SW 1271 (cell line): ENCODE data around the gene NEURL1B.
"Not testable (repeated sequence)": the region's sequence is repeated elsewhere in the genome, so short reads cannot be mapped to it uniquely, and the experiment has no call there.

Source experiments
- DNase-seq, 2 experiments: peaks; one replicate each; lab custom pipeline; 2025; lab: John Stamatoyannopoulos, UW

The NEURL1B gene

DNA sequence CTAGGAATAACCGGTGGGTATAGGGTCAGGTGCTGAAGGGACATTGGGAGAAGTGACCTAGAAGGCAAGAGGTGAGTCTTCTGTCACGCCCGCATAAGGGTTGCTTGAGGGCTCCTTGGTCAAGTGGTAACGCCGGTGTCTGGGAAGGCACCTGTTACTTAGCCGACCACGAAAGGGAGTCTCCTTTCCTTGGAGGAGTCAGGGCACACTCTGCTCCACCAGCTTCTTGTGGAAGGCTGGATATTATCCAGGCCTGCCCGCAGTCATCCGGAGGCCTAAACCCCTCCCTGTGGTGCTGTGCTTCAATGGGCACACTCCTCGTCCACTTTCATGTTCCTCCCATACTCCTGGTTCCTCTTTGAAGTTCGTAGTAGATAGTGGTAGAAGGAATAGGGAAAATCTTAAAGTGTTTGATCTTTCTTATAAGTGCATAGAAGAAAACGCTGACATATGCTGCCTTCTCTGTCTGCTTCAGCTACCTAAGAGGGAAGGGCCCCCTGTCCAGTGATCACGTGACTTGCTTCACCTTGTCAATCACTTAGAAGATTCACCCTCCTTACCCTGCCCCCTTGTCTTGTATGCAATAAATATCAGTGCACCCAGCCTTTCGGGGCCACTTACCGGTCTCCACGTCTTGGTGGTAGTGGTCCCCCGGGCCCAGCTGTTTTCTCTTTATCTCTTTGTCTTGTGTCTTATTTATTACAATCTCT lies 16.6 kb downstream of the NEURL1B start:
- not testable (repeated sequence) for DNase-seq

GRCh38 chr5:172658391-172658790 lies 17.3 kb downstream of the NEURL1B start:
- no peak for DNase-seq

- no peak for DNase-seq
These were observed 18.0 kb downstream of the NEURL1B start for GRCh38 chr5:172658961-172659501.

DNA sequence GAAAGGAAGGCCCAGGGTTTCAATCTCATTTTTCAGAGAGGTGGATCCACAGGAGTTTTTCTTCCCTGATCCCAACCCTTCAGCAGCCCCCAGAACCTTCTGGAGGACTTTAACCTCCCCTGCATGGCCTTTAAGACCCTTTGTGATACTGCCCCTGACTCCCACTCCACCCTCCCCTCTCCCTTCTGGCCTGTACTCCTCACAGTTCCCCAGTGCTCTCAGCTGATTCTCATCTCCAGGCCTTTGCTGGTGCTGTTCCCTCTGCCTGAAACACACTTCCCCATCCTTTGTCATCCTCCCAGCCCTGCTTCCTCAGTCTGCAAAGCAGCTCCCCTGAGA lies 18.5 kb downstream of the NEURL1B start:
- no peak for DNase-seq

DNA sequence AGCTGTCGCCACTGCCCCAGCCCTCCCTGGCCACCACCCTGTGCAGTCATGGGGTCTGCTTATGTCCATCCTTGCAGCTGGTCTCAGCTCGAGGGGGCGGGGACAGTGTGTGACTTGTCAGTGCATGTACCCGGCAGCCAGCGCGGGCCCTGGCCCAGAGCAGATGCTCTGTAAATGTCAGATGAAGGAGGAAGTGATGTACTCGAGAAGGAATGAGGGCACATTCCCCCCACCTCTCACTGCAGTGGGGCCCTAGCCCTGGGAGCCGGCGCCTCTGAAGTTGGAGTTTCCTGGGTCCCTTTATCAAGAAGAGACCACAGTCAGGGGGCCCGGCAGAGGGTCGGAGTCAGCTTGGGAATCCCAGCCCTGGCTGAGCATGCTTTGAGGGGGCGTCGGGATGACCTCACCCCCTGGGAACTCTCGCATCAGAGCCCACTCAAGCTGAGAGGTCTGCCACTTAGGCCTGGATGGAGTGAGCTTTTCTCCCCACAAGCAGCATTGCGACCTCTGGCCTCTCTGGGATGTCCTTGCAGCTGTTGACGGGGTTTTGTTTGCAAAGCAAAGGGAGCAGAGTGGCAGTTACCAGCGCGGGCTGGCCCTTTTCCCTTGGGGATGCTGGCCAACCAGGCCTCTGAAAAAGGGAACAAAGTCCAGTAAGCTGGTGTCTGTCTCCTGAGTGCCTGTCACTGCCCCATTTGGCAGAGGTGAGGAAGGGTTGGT lies 19.0 kb downstream of the NEURL1B start:
- no peak for DNase-seq

DNA sequence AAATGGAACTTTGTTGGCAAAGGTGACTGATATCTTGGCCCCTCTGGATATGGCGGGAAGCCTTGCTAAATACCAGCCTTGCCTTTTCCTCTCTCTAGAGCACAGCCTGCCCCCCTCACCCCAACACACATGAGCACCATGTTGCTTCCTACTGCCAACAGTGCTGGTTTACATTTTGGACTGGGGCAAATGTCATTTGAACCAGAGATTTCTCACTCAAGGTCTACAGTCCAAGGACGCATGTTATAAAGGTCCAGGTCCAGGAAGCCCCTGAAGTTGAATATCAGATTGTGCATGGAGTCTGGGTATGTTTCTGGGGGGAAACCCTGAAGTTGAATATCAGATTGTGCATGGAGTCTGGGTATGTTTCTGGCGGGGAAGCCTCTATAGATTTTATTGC lies 19.9 kb downstream of the NEURL1B start:
- DNase-seq, result no peak

GRCh38 chr5:172661526-172661925 lies 20.5 kb downstream of the NEURL1B start:
- no peak for DNase-seq

- DNase-seq, result no peak
These were observed 21.5 kb downstream of the NEURL1B start for GRCh38 chr5:172662596-172662995.

DNA sequence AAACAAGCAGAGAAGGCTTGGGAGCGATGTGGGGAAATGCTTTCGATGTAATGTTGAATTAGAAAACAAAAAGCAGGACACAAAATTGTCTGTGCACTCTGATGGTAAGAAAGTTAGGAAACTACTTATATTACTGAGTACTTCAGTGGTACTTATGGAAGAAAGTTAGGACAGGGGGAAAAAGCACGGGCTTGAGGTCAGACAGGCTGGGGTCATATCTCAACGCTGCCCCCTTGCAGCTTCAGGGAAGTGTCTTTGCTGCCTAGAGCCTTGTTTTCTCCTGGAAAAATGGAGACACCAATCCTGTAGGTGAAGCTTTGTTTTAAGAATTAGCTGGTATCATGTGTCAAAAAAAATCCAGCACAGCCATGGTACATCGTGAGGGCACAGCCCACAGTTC lies 23.0 kb downstream of the NEURL1B start:
- no peak for DNase-seq

DNA sequence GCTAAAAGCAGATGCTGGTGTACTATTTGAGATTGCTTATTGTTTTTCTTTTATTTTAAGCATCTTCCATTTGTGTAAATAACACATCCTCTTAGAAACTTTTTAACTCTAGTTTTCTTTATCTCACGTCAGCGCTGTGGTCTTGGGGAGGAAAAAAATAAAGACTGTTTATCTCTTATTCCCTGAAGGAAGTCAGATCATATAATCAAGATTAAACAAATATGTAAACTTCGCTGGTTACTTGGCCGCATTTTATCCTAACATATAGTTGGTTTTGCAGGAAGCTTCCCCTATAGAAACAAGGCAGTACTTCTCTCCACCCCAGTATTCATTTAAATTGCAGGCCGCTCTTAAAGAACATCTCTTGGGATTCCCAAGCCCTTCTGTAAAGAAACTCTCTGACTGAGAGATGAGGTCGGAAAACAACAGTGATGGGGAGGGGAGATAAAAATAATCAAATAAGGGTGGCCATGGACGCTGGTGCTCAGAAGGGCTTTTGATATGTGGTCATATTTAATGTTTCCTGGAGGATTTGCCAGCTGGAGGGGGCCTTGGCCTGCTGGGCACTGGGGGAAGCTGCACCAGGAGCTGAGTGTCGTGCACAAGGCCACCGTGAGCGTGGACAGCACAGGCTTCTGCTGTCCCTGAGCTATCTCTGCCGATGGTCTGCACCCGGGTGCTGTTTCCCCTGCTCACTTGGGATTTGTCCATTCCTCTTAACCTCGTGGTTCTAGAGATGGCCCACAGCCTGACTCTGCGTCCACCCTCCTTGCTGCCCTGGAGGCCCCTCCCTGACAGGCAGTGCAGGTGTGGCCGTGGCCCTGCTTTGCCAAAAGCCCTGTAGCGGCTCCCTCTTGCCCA lies 23.8 kb downstream of the NEURL1B start:
- no peak for DNase-seq

DNA sequence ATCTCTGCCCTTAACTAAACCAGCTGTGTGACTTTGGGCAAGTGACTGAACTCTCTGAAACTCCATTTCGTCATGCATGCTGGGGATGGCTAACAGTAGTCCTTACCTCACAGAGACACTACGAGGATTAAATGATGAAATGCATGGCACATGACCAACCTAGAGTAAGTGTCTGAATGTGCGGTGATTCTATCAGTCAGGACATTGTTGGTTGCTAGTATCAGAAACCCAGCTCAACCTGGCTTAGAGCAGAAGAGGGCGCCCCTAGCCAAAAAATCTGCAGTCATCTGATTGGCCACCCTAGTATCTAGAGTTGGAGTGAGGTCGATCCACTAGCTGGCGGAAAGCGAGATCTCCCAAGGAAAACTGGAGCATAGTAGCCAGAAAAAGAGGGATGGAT lies 25.2 kb downstream of the NEURL1B start:
- no peak for DNase-seq

GRCh38 chr5:172667786-172668593 lies 26.9 kb downstream of the NEURL1B start:
- DNase-seq, result no peak

GRCh38 chr5:172668594-172669071 lies 27.6 kb downstream of the NEURL1B start:
- no peak for DNase-seq

GRCh38 chr5:172669386-172670004 lies 28.4 kb downstream of the NEURL1B start:
- no peak for DNase-seq

DNA sequence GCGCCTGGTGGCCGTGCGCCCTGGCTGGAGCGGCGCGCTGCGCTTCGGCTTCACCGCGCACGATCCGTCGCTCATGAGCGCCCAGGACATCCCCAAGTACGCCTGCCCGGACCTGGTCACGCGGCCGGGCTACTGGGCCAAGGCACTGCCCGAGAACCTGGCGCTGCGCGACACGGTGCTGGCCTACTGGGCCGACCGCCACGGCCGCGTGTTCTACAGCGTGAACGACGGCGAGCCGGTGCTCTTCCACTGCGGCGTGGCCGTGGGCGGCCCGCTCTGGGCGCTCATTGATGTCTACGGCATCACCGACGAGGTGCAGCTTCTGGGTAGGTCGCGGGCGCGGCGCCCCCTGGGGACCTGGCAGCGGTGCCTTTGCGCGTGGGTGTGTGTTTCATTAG lies 28.9 kb downstream of the NEURL1B start:
- no peak for DNase-seq

GRCh38 chr5:172670444-172670843 lies 29.4 kb downstream of the NEURL1B start:
- no peak for DNase-seq

DNA sequence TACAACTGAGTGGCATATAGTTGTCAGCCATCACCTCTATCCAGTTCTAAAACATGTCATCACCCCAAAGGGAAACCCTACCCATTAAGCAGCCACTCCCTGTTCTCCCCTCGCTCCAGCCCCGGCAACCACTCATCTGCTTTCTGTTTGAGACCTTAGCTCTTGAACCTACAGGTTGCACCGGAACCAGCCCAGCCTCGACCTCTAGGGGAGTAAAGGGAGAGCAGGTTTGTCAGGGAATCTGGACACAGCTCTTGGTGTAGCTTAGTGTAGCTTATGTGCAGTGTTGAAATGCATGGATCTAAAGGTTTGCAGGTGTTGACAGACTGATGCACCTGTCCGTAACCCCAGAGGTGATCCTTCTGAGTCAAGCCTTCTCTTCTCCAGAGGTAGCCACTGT lies 30.0 kb downstream of the NEURL1B start:
- no peak for DNase-seq

GRCh38 chr5:172672681-172673080 lies 31.6 kb downstream of the NEURL1B start:
- DNase-seq, result no peak

DNA sequence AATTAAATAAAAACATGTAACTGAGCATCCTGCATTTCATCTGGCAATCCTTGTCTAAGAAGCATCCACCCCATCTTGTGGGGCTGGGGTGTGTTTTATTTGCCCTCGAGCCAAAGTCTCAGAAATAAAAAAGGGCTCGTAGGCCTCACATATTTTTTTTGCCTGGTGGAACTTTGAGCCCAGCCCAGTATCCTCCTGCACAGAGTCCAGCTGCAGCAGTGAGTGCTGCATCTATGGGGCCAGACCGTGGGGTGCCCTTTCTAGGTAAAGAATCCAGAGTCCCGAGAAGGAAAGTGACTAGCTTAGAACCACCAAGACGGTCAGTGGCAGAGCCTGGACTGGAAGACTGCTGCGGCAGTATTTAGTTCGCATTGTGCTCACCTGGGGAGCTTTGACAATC lies 33.1 kb downstream of the NEURL1B start:
- DNase-seq, result no peak

- DNase-seq, result no peak
These were observed 35.9 kb downstream of the NEURL1B start for GRCh38 chr5:172676914-172677475.

DNA sequence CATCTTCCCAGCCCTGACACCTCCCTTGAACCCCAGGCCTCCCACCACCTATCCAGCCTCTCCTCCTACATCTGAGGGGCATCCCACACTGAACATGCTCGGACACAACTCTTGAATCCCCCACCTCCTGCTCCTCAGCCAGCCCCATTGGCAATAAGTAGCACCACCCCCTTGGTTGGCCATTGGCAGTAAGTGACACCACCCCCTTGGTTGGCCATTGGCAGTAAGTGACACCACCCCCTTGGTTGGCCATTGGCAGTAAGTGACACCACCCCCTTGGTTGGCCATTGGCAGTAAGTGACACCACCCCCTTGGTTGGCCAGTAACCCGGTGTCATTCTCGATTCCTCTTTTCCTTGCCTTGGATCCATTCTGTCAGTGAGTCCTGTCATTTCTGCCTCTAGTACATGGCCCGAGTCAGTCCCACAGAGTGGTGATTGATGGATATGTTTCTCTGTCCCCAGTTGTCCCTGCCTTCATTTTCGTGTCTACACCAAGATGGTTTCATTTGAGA lies 37.4 kb downstream of the NEURL1B start:
- DNase-seq, result not testable (repeated sequence)
